GM18907 (cell line): ENCODE measurements around the gene CD99L2.

Experiments
- ATAC-seq: cut with Tn5 transposase; IDR thresholded peaks from one replicate; pipeline ENCODE4 v1.9.1; 2021; ENCODE audit warnings: mild to moderate bottlenecking, moderate library complexity; ENCODE audit not compliant: unreplicated experiment

Gene CD99L2

GRCh38 chrX:150806827-150807226, 91.6 kb downstream of the CD99L2 start:
- ATAC-seq, result no peak

DNA sequence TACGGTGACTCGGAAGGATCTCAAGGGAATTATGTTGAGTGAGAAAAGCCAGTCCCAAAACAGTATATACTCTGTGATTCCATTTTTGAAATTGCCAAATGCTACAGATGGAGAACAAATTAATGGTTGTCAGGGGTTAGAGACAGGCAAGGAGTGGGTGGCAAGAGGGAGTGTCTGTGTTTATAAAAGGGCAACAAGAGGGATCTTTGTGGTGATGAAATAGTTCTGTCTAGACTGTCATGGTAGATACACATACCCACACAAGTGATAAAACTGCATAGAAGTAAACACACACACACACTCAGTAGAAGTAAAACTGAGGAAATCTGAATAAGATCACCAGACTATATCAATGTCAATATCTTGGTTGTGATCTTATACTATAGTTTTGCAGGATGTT, 92.7 kb downstream of the CD99L2 start:
- no peak for ATAC-seq

- ATAC-seq, result no peak
Measured at GRCh38 chrX:150792949-150793527, 105.4 kb downstream of the CD99L2 start.

- peak; percentile 56 for ATAC-seq
Measured at GRCh38 chrX:150790021-150790420, 108.4 kb downstream of the CD99L2 start.

- ATAC-seq, result no peak
Measured at GRCh38 chrX:150781677-150782076, 116.8 kb downstream of the CD99L2 start.

GRCh38 chrX:150779385-150779784, 119.1 kb downstream of the CD99L2 start:
- no peak for ATAC-seq

DNA sequence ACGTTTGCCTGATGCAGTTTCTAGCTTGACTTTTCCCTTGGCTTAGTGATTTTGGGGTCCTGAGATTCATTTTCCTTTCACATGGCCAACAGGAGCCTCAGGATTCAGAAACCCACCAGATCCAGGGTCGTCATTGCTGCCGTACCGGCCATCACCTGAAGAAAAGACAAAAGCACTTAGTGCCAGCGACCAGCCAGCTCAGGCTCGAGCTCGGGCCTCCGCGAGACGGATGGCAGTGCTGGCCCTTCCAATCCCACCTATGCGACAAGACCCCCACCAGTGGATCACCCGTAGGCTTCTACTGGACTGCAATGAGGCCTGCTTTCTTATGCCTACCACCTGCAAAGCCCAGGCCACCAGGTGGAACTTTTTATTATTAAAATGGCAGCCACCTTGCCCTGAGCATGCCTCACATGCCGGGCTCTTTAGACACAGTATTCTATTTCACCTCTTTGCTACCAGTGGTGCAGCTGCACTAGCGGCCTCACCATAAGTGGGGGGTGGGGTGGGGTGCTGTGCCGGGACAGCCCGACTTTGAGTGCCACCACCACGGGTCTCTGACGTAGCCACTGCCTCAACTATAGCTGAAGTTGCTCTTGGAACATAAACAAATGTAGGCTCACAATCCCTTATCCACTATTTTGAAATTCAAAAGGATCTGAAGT, 121.0 kb downstream of the CD99L2 start:
- ATAC-seq, result no peak

DNA sequence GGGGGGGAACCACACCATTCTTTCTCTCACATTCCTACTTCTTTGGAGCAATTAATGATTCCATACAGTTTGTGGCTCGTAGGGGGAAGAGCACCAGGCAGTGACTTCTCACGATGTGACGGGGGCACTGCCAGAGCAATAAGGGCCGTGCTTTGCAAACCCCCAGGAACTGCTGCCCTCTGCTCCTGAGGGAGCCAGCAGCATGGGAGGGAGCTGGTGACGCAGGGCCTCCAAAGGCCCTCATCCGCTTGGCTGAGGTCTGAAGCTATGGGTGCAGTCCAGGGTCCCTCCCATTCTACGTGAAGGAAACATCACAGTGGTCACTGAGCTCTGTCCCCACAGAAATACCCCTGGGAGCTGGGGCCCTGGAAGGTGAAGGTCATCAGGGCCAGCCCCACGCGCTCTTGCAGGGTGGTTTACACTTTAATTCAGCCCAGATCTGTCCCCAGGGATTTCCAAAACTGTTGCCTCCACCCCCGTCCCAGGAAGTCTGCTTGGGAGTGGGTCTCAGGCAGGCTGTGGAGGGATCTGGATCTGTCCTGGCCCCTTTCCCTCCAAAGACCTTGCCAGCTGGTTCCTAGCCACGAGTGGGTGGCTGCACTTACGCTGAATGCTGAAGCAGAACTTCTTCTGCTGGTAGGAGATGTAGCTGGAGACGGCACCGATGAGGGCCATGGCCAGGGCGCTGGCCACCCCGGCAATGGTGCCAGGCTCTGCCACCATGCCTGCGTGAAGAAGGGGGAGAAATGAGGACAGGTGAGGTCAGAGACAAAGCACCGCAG, 122.7 kb downstream of the CD99L2 start:
- no peak for ATAC-seq

- no peak for ATAC-seq
Measured at GRCh38 chrX:150774798-150775568, 123.5 kb downstream of the CD99L2 start.

GRCh38 chrX:150773634-150774033, 124.8 kb downstream of the CD99L2 start:
- no peak for ATAC-seq

DNA sequence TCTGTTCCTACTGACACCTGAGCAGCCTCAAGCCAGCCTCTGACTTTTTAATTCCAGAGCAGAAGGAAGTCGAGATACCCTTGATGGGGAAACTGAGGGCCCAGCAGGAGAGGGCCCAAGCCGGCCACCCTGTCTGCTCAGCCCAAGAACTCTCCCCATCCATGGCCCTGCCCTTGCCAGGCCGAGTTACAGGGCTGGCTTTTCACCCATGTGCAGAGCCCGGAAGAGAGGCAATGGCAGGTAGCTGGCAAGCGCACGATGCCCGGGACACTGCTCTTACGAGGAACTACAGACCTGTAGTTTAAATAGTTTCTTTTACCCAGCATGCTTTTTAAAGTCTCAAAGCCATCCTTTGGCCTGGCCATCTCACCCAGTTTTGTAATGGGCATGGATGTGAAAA, 125.4 kb downstream of the CD99L2 start:
- ATAC-seq, result no peak

- peak; percentile 74 for ATAC-seq
Measured at GRCh38 chrX:150772150-150772970, 126.1 kb downstream of the CD99L2 start.

GRCh38 chrX:150771116-150771515, 127.4 kb downstream of the CD99L2 start:
- ATAC-seq, result no peak

DNA sequence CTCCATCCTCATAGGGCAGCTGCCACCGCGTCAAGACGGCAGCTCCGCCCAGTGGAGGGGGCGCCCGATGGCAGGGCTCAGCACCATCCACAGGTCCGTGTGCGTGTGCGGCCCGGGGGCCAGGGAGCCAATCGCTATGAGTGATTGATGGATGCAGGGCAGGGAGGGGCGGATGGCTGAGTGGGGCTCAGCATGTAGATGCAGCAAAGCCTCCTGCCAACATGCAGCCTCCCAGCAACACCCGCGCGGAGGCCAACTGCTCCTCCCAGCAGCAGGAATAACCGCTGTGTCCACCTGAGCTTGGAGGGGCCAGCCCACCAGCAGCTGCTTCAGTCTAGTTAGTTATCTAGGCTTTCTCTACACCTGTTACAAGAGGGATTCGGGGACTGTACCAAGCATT, 127.8 kb downstream of the CD99L2 start:
- no peak for ATAC-seq

GRCh38 chrX:150769408-150769807, 129.1 kb downstream of the CD99L2 start:
- ATAC-seq, result no peak

DNA sequence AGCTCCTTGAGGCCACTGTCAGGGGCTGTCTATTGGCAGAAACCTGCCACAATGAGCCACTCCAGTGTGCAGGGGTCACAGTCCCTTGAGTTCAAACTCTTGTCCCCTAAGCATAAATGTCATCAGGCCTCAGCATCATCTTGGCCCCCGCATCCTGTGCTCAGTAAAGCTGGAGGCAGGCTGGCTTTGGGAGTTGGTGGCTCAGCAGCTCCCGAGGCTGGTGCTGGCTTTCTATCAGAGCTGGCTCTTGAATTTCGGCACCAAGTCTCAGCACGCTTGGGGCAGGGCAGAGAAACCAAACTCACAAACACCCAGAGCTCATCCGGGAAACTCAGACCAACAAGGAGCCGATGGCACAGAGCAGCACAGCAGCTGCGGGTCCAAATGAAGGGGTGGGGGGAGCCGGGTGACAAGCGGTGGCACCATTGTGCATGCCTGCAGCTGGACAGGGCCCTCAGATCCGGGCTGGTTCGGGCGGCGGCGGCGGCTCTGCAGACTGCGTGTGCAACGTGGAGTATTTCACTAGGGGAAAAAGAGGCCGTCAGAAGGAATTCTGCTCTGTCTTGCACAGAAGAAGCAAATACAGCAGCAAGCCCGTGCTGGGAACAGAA, 129.8 kb downstream of the CD99L2 start:
- ATAC-seq, result no peak

DNA sequence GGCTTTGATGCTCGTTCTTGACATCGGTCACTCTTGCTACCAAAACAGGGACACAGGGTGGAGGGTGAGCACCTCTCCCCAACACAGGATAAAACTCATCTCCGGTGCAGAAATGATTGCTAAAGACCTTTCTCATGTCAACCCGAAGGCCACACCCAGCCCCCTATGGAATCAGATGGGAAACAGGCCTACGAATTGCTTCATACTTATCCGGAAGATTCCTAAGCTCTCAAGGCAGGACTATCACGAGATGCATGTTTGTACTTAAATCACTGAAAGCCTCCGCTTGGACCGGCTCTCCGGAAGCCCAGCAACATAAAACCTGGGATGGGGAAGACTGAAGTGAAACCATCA, 130.4 kb downstream of the CD99L2 start:
- ATAC-seq, result no peak

- no peak for ATAC-seq
Measured at GRCh38 chrX:150767475-150768131, 130.9 kb downstream of the CD99L2 start.

- ATAC-seq, result no peak
Measured at GRCh38 chrX:150767045-150767395, 131.4 kb downstream of the CD99L2 start.
